Measurements from ENCODE around the gene MAN2A1.

DNA sequence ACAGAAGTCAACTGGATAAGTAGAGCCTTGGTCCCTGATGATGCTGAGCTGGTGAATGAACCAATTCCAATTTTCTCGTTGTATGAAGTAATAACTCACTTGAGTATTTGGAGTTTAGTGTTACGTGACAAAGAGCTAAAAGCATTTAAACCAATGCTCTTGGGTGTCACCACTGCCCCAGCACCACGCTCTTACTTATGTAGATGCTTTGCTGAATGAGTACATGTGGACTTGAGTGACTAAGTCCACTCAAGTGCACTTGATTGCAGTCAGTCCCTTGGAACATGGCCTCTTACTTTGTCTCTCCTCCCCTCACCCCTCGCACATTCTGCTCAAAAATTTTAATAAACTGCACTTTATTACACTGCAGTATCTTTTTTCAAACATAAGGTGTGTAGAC lies 184.0 kb downstream of the MAN2A1 start:
- TF ChIP-seq CTCF (IDR thresholded peaks at IDR 0.05) (no peak), POLR2A (IDR thresholded peaks at IDR 0.05) (no peak)

All from right lobe of liver (tissue), 4 donors.